GM19324 (cell line): ENCODE measurements around the gene TMCO6.
A peak's percentile ranks its signal among the peaks of the same experiment; 100 is the strongest.

Source experiments
- ATAC-seq: cut with Tn5 transposase; IDR thresholded peaks from one replicate; pipeline ENCODE4 v1.9.1; 2021; ENCODE audit warnings: mild to moderate bottlenecking, moderate library complexity; ENCODE audit not compliant: unreplicated experiment, low FRiP score

Gene TMCO6

DNA sequence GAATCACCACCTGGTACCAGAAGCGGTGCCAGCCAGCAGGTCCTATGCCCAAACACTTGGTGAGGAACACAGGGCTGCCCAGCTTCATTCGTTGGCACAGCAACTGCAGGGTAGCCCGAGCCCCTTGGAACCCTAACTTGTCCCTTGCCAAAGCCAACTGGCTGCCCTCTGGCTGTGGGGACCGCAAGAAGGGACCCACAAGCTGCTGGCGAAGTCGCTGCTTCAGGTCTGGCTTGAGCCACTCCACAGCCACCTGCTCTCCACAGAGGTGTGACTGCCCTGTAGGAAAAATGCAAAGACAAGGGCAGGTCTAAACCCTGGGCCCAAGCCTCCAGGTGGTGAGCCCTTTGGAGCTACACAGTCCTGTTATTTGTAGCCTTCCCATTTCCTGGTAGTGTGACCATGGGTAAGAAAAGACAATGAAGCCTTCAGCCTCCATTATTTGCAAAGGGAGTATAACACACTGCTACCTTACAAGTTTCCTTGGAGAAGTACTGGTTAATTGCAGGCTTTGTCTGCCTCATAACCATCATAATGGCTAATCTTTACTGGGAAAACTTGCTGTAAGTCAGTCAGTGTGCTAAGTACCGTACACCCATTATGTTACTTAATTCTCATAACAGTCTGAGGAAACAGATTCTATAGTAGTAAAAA lies 32.3 kb downstream of the TMCO6 start:
- ATAC-seq: no peak

DNA sequence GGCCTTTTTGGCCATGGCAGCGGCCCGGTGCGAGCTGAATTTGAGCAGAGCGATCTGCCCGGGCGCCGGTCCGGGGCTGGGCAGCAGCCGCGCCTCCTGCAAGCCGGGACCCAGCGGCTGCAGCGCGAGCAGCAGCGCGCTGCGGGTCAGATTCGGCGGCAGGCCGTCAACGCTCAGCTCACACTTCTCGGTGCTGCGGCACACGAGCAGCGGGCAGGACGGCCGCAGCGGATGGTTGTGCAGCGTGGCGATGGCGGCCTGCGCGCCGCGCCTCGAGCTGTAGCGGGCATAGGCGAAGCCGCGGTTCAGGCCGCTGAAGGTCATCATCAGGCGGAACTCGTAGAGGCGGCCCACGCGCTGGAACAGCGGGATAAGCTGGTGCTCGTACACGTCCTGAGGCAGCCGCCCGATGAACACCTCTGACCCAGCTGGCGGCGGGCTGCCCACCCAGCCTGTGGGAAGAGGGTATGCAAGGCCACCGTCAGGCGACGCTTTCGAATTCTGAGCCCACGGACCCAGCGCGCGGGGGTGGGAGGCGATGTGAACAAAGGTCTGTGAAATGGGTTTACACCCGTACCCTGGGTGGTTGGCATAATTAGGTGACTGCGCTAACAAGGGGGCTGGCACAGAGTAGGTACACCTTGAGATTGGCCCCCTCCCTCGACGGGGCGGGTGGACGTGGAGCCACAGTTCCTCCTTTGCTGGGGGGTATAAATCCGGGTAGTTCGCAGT lies 33.4 kb downstream of the TMCO6 start:
- no peak for ATAC-seq

DNA sequence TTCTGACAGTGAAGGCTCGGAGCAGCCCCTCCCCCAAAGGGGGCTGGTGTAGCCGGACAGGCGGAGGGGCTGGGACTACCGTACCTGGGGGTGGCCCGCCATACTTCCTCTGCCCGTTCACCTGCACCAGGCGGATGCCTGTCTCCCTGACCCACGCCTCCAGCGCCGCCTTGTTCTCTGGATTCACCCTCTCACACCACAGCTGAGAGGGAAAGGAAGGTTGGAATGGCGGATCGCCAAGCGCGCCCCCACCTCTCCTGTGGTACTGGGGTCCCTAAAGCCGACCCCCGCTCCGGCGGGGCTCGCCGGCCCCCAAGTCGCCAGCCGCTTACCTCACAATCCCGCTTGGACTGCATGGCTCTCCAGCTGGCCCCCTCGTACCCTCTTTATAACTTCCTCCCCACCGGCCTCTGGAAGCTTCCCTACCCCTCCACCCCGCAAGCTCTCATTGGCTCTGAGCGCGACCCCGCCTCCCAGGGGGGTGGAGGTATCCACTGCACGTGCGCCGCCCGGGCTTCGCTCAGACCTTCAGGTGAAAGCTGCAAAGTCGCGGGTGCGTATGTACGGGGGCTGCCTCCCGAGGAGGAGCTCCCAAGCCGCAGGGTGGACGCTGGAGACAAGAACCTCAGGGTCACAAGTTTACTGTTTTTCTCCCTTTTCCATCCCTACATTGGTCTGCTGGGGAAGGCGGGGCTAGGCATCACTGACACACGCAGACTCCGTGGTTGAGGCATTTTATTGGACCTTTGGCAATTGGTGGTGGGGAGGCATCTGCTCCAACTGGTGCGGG lies 34.1 kb downstream of the TMCO6 start, which contains the start of gene DND1:
Gene DND1 (minus strand): TSS at position 390 of the 790 bp plus-strand sequence. CDS start 34 bp downstream, at position 356.
- ATAC-seq: no peak

DNA sequence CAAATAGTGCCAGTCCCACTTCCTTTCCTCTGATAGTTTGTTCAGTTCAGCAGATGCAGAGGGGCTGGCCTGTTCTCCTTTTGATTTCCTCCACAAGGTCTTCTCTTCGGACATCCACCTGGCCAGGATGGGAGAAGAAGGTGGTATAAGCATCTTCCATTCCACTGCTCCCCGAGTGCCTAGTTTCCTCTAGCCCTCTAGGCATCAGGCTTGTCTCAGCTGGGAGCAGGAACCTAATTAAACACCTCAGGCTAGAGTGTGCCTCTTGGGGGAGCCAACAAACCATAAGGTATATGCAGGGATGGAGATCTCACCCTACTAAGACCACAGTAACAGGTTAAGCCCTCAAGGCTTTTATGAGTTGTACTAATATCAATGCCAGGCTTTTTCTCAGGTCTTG lies 35.0 kb downstream of the TMCO6 start:
- no peak for ATAC-seq

DNA sequence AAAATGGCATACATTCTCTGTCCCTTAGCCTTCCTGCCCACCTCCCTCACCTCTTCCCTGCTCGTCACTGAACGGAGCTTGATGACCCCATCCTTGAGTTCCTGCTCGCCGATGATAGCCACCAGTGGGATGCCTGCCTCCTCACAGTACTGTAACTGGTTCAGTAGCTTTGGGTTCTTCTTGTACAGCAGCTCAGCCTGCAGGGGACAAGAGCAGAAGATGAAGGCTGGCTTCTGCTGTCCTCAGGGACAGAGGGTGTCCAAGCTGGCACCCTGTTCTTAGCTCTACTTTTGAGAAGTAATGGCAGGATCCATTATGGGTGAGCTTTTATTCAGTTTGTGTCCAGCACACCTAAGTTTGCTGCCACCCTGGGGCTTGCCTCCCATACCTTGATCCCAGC lies 35.4 kb downstream of the TMCO6 start:
- ATAC-seq: no peak

DNA sequence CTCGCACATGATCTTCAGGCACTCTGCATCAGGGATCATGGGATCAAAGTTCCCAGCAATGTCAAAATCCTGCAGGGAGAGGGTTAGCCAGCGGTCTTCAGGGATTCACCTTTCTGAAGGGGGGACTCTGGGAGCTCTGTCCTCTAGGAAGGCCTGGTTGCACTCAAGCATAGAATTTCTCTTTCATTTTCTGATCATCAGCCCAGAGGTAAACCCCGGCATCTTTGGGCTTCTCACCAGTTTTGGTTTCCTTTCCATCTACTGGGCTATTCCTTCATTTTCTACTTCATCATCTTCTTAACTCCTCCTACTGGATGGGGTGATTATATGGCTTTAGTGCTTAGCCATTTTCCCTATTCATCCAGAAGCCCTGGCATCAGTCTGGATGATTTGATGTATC lies 38.7 kb downstream of the TMCO6 start:
- peak; percentile 62 for ATAC-seq

DNA sequence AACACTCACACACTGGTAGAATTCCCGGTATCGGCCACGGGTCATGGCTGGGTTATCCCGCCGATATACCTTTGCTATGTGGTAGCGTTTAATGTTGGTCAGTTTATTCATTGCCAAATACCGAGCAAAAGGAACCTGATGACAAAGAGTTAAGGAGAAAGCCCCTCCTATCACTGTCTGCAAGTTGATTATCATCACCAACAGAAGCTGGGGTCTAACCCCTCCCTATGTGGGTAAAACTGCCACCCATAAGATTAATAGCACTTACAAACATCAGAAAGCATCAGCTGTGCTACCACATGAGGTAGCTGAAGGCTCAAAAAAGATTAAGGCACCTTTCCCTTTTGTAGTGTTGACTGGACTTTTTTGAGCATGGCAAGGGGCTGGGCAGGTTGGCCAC lies 39.7 kb downstream of the TMCO6 start:
- no peak for ATAC-seq

DNA sequence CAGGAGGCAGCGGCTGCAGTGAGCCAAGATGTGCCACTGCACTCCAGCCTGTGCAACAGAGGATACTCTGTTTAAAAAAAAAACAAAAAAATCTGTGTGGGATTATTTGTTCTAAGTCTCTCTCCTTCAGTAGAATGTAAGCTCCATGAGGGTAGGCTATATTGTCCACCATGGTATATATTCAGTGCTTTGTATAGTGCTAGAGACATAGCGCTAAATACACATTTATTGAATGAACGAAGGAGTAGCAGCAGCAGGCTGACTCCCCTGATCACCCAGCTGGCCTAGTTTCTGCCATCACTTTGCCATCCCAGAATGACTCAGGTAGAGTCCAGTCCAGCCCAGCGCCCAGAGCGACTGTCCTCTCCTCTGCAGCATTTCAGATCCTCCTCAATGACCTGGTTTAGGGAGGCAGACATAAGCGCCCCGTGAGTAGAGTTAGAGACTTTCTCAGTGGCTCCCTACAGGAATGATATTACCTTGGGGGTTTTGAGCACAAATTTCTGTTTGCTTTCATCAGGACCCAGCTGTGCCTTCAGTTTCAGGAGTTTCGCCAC lies 51.2 kb downstream of the TMCO6 start:
- no peak for ATAC-seq

DNA sequence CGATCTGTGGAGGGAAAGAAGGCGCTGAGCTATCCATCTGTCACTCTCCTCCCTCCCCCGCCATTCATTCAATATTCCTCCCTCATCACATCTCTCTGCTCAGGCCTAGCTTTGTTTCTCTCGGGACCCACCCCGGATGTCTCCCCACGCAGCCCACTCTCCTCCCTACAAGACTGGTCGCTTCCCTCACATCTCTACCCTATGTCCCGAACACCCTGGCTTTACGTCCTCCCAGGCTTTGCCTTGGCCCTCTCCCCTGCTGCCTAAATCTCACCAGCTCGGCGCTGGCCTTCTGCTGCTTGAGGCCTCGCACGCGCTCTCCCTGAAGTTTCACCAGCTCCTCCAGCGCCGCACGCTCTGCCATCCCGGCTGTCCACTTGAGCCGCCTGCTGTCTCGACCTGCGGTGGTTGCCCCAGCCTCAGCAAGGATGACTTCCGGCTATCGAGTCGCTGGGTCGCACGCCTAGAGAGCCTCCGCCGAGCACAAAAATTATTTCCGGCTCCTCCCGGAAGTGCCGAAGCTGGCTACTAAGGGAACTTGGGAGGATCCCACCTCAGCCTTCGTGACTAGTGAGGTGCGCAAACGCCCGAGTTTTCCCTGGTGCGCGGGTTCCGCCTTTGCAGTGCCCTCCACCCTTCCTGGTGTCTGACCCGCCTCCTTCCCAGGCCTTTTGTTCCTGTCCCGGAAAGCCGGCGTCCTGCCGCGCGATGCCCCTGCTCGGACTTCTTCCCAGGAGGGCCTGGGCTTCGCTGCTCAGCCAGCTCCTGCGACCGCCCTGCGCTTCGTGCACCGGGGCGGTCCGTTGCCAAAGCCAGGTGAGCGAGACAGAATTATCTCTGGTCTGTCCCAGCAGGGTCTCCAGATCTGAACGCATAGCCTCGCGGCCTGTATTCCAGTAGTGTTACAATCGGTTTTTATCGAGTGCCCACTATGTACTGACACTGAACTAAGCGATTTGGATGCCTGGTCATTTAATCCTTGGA lies 52.0 kb downstream of the TMCO6 start, which contains the start of the genes HARS1 and HARS2:
Gene HARS1 (minus strand): TSS at position 430 of the 984 bp plus-strand sequence. CDS start 66 bp downstream, at position 364.
Gene HARS2 (plus strand): TSS at position 515 of the 984 bp plus-strand sequence. CDS start 194 bp downstream, at position 709.
- ATAC-seq: peak; percentile 98

DNA sequence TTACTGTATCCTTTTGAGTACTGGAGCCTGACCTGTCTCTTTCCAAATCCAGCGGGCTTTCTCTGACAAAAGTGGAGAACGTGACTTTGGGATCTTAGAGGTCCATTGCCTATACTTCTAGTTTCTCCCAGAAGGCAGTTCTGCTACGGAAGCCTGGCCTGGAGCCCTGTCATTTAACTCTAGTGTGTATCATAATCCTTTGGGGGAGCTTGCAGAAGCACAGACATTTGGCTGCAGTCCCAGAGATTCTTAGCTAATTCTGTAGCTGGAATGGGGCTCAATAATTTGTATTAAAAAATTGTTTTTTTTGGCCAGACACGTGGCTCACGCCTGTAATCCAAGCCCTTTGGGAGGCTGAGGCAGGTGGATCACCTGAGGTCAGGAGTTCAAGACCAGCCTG lies 55.0 kb downstream of the TMCO6 start:
- ATAC-seq: no peak
